Smooth muscle cell of the brain vasculature (primary cell): Measurements from ENCODE around the gene MYO1A.

Experiments used
- DNase-seq: peaks from one replicate; pipeline ENCODE4 v3.0.0-alpha.2; 2012; ENCODE audit warnings: low read depth, low spot score

MYO1A gene

DNA sequence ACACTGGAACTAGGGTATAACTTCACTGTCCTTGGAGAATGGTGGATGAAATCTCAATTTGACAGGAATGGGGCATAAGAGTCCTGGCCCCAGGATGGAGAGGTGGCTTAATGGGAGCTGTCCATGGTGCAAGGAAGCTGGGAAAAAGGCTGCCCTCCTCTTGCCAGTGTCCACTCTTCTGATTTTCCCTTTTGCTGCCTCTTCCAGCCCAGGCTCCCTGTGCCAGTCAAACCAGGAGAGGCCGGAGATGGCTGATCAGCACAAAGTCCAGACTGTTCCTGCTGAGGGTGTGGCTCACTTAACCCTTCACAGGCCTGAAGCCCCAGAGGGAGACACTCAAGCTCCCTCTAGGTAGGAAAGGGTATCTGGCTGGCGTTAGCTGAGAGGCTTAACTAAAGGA, at the start of gene MYO1A:
MYO1A (minus strand) TSS at position 240 of the 400 bp plus-strand sequence. CDS start 1,806 bp downstream, outside the sequence.
- DNase-seq, result no peak

GRCh38 chr12:57099047-57099714, 49.3 kb upstream of the MYO1A start:
- no peak for DNase-seq

GRCh38 chr12:57098546-57098945, 48.6 kb upstream of the MYO1A start:
- DNase-seq, result no peak

- no peak for DNase-seq
Observed at GRCh38 chr12:57097554-57097835, 47.6 kb upstream of the MYO1A start.

- no peak for DNase-seq
Observed at GRCh38 chr12:57096748-57097553, 47.0 kb upstream of the MYO1A start.

DNA sequence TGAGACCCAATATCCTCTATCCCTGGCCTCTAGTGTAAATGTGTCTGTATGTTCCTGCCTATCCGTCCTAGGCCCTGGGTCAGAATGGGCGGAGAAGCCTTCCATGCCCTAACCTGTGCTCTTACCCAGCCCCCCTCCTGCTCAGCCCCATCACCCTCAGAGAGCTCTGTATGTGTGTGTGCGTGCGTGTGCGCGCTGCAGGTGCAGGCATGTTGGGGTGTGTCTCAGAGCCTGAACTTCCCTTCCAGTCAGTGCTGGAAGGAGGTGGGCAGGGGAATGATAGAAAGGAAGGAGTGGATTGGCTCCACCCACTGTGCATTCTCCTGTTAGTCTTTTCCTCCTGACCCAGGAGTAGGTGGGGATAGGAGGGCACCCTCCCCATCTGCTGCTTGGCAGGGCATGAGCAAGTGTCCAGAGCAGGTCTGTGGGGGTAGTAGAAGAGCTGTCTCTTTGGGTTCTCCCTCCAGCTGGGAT, 46.2 kb upstream of the MYO1A start:
- no peak for DNase-seq

DNA sequence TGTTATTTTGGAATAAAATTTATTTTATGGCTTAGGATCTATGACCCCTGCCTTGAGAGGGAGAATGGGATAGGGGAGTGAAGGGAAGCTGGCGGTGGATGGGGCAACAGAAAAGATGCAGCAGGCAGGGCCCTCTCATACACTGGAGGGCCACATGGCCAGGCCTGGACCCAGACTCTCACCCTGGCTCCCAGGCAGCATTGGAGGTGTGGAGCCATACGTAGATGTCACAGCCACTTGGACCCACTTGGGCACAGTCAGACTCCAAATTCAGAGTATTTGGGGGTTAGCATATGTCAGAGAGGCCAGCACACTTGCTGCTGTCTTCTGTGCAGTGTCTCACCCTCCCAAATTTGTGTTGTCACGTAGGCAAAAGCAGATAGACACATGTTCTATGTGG, 45.5 kb upstream of the MYO1A start:
- DNase-seq, result no peak

DNA sequence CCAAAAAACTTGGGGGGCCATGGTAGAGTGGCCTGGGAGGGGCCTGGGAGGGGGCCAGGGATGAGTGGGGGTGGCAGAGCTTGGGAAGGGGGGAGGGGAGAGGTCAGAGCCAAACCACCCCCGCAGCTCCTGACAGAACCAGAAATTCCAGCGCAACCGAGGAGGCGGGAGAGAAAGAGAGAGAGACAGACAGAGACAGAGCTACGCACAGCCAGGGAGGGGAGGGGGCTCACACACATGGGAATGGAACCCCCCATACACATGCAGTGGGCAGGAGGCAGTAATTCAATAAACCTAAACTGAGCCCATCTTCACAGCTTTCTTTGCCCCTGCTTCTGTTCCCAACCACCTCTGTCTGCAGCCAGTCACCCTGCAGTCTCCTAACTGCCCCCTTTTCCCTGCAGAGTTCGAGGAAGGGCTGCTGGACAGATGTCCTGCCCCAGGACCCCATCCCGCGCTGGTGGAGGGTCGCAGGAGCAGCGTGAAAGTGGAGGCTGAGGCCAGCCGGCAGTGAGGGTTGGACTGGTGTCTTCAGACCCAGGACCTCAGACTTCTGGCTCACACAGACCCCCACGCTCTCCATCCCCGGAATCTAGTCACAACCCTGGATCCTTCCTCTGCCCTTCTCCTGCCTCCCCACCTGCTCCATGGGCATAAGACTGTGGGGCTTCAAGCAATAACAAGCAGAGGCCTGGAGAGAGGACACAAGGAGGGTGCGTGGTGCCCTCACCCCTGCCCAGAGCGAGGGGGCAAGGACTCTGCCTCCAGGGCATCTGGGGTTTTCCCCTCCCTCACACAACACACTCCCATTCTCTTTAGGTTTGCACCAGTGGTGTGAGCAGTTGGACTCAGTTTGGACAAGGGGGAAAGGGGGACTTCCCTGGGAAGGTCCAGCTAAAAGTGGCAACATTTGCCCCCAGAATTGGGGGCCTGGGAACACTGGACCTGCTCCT, 44.6 kb upstream of the MYO1A start:
- no peak for DNase-seq

- DNase-seq, result no peak
Observed at GRCh38 chr12:57093415-57094207, 43.7 kb upstream of the MYO1A start.

DNA sequence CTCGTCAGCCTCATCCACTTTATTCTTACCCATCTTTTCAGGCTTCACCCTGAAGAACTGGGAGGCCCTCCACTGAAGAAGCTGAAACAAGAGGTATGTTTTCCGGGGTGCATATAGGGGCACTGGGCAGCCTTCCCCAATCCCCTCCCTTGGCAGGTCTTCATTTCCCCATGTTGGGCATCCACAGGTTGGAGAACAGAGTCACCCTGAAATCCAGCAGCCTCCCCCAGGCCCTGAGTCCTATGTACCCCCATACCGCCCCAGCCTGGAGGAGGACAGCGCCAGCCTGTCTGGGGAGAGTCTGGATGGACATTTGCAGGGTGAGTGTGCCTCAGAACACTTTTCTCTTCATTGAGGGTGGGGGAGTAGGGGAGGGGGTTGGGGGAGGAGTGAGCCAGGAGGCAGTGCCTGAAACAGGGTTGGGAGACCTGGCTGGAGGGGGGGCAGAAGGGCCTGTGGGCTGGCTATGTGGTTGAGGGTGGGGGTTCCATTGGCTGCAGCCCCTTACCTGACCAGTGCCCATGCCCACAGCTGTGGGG, 43.0 kb upstream of the MYO1A start:
- no peak for DNase-seq

DNA sequence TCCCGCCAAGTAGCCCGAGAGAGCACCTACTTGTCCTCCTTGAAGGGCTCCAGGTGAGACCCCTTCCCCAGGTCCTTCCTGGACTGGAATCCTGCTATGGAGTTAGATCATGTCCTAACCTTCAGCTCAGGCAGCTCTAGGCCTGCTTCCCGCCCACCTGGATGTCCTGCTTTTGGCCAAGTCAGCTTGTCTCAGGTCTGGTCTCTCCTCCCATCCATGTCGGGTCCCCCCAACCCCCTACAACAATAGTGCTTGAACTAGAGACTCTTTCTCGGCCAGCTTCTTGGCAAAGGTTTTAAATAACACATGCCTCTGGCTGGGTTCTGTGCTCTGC, 42.6 kb upstream of the MYO1A start:
- DNase-seq, result no peak

GRCh38 chr12:57091638-57092528, 42.0 kb upstream of the MYO1A start:
- DNase-seq, result no peak

DNA sequence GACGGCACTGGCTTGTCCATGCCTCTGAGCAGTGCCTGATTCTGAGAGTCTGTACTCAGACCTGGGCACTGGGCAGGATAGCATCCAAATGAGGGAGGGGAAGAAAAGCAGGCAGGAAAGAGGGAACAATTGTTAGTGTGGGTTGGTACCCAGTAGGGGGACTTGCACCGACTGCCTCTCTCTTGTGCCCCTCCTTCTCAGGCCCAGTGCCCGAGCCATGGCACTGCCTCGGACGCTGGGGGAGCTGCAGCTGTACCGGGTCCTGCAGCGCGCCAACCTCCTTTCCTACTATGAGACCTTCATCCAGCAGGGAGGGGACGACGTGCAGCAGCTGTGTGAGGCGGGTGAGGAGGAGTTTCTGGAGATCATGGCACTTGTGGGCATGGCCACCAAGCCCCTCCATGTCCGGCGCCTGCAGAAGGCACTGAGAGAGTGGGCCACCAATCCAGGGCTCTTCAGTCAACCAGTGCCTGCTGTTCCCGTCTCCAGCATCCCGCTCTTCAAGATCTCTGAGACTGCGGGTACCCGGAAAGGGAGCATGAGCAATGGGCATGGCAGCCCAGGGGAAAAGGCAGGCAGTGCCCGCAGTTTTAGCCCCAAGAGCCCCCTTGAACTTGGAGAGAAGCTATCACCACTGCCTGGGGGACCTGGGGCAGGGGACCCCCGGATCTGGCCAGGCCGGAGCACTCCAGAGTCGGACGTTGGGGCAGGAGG, 41.2 kb upstream of the MYO1A start:
- no peak for DNase-seq

DNA sequence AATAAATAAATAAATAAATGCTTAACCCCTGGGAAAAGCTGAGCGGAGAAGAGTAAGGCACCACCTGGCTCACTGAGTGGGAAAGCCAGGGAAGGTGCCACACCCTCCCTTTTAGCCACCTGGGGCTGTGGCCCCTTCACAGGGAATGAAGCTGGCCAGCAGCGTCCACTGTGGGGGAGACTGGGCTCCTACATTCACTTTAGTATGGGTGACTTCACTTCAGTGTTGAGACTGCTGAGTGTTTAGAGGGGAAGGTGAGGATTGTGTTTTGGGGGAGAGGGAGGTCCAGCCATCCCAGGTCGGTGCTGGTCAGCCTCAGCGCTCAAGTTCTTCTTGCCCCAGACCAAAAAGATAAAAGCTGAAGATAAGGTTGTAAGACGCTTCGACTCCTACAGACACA, 40.6 kb upstream of the MYO1A start:
- no peak for DNase-seq

DNA sequence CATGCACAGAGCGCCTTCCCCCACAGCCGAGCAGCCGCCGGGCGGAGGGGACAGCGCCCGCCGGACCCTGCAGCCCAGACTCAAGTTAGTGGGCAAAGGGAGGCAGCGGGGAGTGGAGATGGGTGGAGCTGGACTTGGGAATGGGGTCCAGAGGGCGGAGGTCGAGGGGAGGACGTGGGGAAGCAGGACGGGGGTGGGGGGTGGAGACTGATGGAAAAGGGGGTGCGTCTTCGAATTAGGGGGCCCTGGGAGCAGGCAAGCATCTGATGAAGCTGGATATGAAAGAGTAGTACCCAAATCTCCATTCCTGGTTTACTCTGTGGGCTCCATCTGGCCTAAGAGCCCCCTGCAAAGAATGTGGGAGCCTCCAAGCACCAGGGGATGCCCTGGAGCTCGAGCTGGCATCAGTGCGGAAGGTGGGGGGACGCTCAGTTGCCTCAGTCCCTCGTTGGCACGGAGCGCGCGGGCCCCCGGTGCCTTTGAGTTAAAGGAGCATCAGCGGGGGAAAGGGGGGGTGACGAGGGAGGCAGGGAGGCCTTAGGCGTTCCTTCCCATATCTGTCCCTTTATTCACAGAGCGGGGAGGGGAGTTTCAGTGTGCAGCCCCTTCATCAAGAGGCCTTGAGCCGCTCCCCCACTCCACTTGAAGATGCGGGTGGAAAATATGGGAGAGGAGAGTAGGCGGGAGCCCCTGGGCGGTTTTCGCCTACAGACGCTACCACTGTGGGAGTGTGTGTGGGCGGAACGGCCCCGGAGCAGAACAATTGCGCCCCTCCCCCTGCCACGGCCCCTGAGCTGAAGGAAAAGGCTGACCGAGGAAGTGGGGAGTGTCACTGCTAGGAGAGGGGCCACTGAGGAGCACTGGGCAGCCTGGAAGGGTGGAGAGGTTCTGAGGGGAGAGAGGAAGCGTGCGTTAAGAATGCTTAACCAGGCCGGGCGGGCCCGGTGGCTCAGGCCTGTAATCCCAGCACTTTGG, 39.6 kb upstream of the MYO1A start:
- DNase-seq, result no peak

- DNase-seq, result peak; percentile 81
Observed at GRCh38 chr12:57088354-57089270, 38.7 kb upstream of the MYO1A start, which contains the start of gene NAB2. Gene NAB2 (plus strand): TSS chr12:57089114. CDS start chr12:57089272, 158 bp downstream.
